Suprapubic skin (tissue), 4 donors: ENCODE data around the gene ELK4. TPM values are rescaled to one million over a fixed set of nuclear protein-coding genes. Genes with fewer than 3 reads are reported as not detected.

Experiments used
- DNase-seq, 2 donors: peaks; one replicate each; pipeline ENCODE4 v3.0.0-alpha.2; 2019; ENCODE audit warnings: low spot score in 2 of 2
- H3K27ac ChIP-seq: fragments of 200-600 bp; sonication (generic); one replicate; pipeline ENCODE4 v1.5.1; 2019
- H3K27me3 ChIP-seq: fragments of 200-600 bp; sonication (generic); one replicate; pipeline ENCODE4 v1.5.1; 2019
- H3K36me3 ChIP-seq: fragments of 200-600 bp; sonication (generic); one replicate; pipeline ENCODE4 v1.5.1; 2019
- H3K4me1 ChIP-seq: fragments of 200-600 bp; sonication (generic); one replicate; pipeline ENCODE4 v1.5.1; 2019
- H3K4me3 ChIP-seq: fragments of 200-600 bp; sonication (generic); one replicate; pipeline ENCODE4 v1.5.1; 2019; ENCODE audit warnings: mild to moderate bottlenecking
- H3K9me3 ChIP-seq: fragments of 200-600 bp; sonication (generic); one replicate; pipeline ENCODE4 v1.5.1; 2019
- EP300 ChIP-seq: sonication (generic); formaldehyde crosslinking; IDR thresholded peaks from one replicate; pipeline ENCODE4 v1.6.1; 2017; ENCODE audit warnings: antibody characterized with exemption
- POLR2A ChIP-seq, 2 donors: fragments of 450-650 bp; IDR thresholded peaks; one replicate each; pipeline ENCODE4 v1.6.1; 2017; ENCODE audit warnings: antibody characterized with exemption in 2 of 2, mild to moderate bottlenecking in 2 of 2, moderate library complexity in 2 of 2
- POLR2AphosphoS5 ChIP-seq, 3 donors: sonication (generic); formaldehyde crosslinking; IDR thresholded peaks; one replicate each; pipeline ENCODE4 v1.6.1; 2017; ENCODE audit warnings: antibody characterized with exemption in 3 of 3
- WGBS: methylation state at CpG from one replicate; pipeline ENCODE4 v1.1.5; 2018; 5-methylcytosine and 5-hydroxymethylcytosine counted together
- total RNA-seq, 4 donors: library from RNA; depleted of rRNA; stranded (reverse); fragments of >200 nt; gene quantifications; one replicate each; pipeline ENCODE4 v1.1.0, GENCODE V29; 2016
- TF ChIP-seq, protein P1 (sequence below), 2 donors: fragments of 200-600 bp in 1 of 2; fragments of 450-650 bp in 1 of 2; sonication (generic) in 1 of 2; IDR thresholded peaks; one replicate each; pipeline ENCODE4 v1.5.1; 2016 to 2019; ENCODE audit warnings: antibody characterized with exemption in 2 of 2, mild to moderate bottlenecking in 1 of 2, moderate library complexity in 1 of 2

Gene ELK4
- total RNA-seq, 4 donors from 2014 or later = 30.9 to 52.6 (median 43.8) TPM

DNA sequence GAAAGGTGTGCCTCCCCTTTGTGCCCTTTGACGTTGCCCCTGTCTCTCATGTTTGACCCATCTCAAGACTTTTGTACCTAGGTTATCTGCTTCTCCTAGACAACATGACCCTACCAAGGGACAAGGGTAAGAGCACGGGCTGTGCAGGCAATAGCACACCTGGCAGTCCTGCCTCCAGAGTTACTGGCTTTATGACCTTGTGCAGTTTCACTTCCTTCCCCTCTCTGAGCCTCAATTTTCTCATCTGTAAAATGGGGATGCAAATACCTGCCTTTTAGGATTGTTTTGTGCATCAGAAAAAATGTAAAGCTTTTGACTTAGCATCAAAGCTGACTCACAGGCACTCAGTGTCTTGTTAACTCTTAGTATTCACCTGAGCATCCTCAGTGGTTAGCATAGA, 36.4 kb downstream of the ELK4 start:
- Histone ChIP-seq H3K4me1 (peaks cover 45% of the 10 kb centered on the region), H3K36me3 (no peaks in the 10 kb centered on the region), H3K27ac (no peak overlapping the region), H3K9me3 (no peaks in the 10 kb centered on the region), H3K4me3 (no peak overlapping the region), H3K27me3 (no peaks in the 10 kb centered on the region)
- TF ChIP-seq POLR2A (IDR thresholded peaks at IDR 0.05) = no peak
- TF ChIP-seq EP300 = no peak
- no peak for TF ChIP-seq POLR2AphosphoS5 (IDR thresholded peaks at IDR 0.05)
- TF ChIP-seq, protein P1, sequence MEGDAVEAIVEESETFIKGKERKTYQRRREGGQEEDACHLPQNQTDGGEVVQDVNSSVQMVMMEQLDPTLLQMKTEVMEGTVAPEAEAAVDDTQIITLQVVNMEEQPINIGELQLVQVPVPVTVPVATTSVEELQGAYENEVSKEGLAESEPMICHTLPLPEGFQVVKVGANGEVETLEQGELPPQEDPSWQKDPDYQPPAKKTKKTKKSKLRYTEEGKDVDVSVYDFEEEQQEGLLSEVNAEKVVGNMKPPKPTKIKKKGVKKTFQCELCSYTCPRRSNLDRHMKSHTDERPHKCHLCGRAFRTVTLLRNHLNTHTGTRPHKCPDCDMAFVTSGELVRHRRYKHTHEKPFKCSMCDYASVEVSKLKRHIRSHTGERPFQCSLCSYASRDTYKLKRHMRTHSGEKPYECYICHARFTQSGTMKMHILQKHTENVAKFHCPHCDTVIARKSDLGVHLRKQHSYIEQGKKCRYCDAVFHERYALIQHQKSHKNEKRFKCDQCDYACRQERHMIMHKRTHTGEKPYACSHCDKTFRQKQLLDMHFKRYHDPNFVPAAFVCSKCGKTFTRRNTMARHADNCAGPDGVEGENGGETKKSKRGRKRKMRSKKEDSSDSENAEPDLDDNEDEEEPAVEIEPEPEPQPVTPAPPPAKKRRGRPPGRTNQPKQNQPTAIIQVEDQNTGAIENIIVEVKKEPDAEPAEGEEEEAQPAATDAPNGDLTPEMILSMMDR (IDR thresholded peaks at IDR 0.05) = no peak
- 74% methylated on average over 2 of the region's 2 CpGs for WGBS
- peak; percentile 21 to 25 for DNase-seq

DNA sequence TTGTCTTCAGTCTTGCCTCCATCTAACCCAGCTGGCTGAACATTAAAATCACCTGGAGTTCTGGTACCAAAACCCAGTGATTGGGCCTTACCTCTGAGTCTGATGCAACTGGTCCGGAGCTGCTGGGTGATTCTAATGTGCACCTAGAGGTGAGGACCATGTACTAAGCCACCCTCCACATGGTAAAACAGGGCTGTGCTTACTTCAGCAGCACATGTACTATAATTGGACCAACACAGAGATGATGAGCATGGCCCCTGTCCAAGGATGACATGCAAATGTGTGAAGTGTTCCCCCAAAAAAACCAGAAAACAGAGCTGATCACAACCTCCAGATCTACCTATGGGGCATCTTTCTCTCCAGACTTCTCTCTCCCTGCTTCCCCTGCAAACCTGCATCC, 37.0 kb downstream of the ELK4 start:
- peak in 1 of 2 donors; percentile 20 for DNase-seq
- Histone ChIP-seq H3K4me1 (peaks cover 39% of the 10 kb centered on the region), H3K4me3 (no peak overlapping the region), H3K27ac (no peak overlapping the region), H3K9me3 (no peaks in the 10 kb centered on the region), H3K27me3 (no peaks in the 10 kb centered on the region), H3K36me3 (no peaks in the 10 kb centered on the region)
- WGBS = 100% methylated on average over 1 of the region's 1 CpG
- TF ChIP-seq POLR2A (IDR thresholded peaks at IDR 0.05) = no peak
- TF ChIP-seq EP300 = no peak
- no peak for TF ChIP-seq POLR2AphosphoS5 (IDR thresholded peaks at IDR 0.05)
- TF ChIP-seq, protein P1 (IDR thresholded peaks at IDR 0.05) = no peak

DNA sequence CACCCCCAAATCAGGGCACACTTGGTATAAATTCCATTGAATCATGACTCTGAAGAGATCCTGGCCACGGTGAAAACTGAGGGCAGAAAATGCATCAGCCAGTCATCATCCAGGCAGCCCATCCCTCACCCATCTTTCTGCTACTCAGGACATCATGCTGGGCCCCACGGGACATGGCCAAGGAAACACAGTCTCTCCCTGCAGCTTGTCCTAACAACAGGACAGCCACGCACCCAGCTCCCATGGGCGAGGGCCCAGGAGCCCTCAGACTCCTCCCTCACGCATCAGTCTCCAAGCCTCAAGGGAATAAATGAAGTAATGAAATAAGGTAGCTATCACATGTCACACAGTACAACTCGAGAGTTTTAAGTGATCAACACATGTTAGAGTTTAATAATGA, 37.8 kb downstream of the ELK4 start:
- Histone ChIP-seq H3K36me3 (no peaks in the 10 kb centered on the region), H3K4me3 (no peak overlapping the region), H3K27me3 (no peaks in the 10 kb centered on the region), H3K4me1 (peaks cover 33% of the 10 kb centered on the region), H3K27ac (no peak overlapping the region), H3K9me3 (no peaks in the 10 kb centered on the region)
- no peak for TF ChIP-seq POLR2AphosphoS5 (IDR thresholded peaks at IDR 0.05)
- TF ChIP-seq, protein P1 (IDR thresholded peaks at IDR 0.05) = no peak
- no peak for TF ChIP-seq POLR2A (IDR thresholded peaks at IDR 0.05)
- no peak for TF ChIP-seq EP300
- peak in 1 of 2 donors; percentile 48 for DNase-seq
- 31% methylated on average over 6 of the region's 6 CpGs for WGBS

- Histone ChIP-seq H3K9me3 (no peaks in the 10 kb centered on the region), H3K4me1 (peaks cover 33% of the 10 kb centered on the region)
Observed at GRCh38 chr1:205593532-205593931, 38.3 kb downstream of the ELK4 start.

DNA sequence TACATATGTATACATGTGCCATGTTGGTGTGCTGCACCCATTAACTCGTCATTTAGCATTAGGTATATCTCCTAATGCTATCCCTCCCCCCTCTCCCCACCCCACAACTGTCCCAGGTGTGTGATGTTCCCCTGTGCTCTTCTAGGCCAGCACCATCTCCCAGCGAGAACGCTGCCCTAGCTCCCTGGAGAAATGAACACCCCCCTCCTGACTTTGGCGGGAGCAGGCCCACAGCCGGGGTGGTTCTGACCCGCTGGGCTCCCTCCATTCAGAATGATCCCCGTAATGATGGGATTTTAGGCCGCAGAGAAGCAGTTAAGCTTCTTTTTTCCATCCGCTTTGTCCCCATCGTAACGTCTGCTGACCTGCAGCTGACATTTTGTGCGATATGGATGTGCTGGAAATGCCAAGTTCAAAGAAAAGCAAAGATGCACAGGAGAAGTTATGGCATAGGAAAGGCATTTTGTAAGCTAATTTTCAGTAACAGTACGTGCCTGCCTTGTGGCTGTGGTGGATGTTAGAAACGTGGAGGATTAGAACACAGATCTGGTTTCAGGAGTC, 39.3 kb downstream of the ELK4 start:
- H3K36me3 ChIP-seq = no peaks in the 10 kb centered on the region
- no peaks in the 10 kb centered on the region for H3K27me3 ChIP-seq
- peaks cover 35% of the 10 kb centered on the region for H3K4me1 ChIP-seq
- H3K27ac ChIP-seq = peak overlapping the region; percentile 5
- H3K4me3 ChIP-seq = peak overlapping the region; percentile 30
- WGBS = 78% methylated on average over 14 of the region's 14 CpGs
- DNase-seq = peak in 1 of 2 donors; percentile 59
- H3K9me3 ChIP-seq = no peaks in the 10 kb centered on the region
- TF ChIP-seq POLR2AphosphoS5 (IDR thresholded peaks at IDR 0.05) (no peak), EP300 (no peak)

More at GRCh38 chr1:205593532-205593931, 38.3 kb downstream of the ELK4 start:
- Histone ChIP-seq H3K36me3 (no peaks in the 10 kb centered on the region), H3K27me3 (no peaks in the 10 kb centered on the region), H3K4me3 (no peak overlapping the region), H3K27ac (no peak overlapping the region)
- TF ChIP-seq, protein P1 (IDR thresholded peaks at IDR 0.05) = no peak
- TF ChIP-seq POLR2AphosphoS5 (IDR thresholded peaks at IDR 0.05) = no peak
- TF ChIP-seq EP300 = no peak
- no peak for TF ChIP-seq POLR2A (IDR thresholded peaks at IDR 0.05)
- WGBS = 51% methylated on average over 4 of the region's 4 CpGs
- DNase-seq = no peak
